HAP-1 (cell line): ENCODE measurements around the gene DNAH3.
"Not testable (repeated sequence)": the region's sequence is repeated elsewhere in the genome, so short reads cannot be mapped to it uniquely, and the experiment has no call there.

Experiments used
- DNase-seq, 2 experiments: peaks; one replicate each; pipeline ENCODE4 v3.0.0-alpha.2; 2016 to 2020; ENCODE audit warnings: low spot score in 2 of 2
- H3K27me3 ChIP-seq: fragments of 250-450 bp; sonication (Bioruptor Pico); 2 replicates; pipeline ENCODE4 v1.5.1; 2020; ENCODE audit warnings: low read depth, mild to moderate bottlenecking, moderate library complexity
- H3K36me3 ChIP-seq: fragments of 250-450 bp; sonication (Bioruptor Pico); replicated peaks from 2 replicates; pipeline ENCODE4 v1.5.1; 2020; ENCODE audit warnings: mild to moderate bottlenecking
- H3K4me1 ChIP-seq: fragments of 250-450 bp; sonication (Bioruptor Pico); 2 replicates; pipeline ENCODE4 v1.5.1; 2020; ENCODE audit warnings: mild to moderate bottlenecking
- H3K4me3 ChIP-seq: fragments of 250-450 bp; sonication (Bioruptor Pico); 2 replicates; pipeline ENCODE4 v1.5.1; 2020; ENCODE audit warnings: mild to moderate bottlenecking, moderate library complexity
- H3K9me3 ChIP-seq: fragments of 250-450 bp; sonication (Bioruptor Pico); 2 replicates; pipeline ENCODE4 v1.5.1; 2020; ENCODE audit warnings: mild to moderate bottlenecking, moderate library complexity
- in situ Hi-C: fragments of 300-500 bp; cut with MboI; formaldehyde crosslinking; loops from 3 replicates; pipeline ENCODE4 v1.14.3; 2020; ENCODE audit warnings: low sequenced_read_pairs, inconsistent platforms, mixed read lengths

Gene DNAH3

GRCh38 chr16:21130811-21131210, 19.8 kb downstream of the DNAH3 start:
- in situ Hi-C loops = loop anchor here (25.0 kb wide), 1 partner anchor 1206 kb away; no protein-coding TSS in a partner anchor
- H3K4me1 ChIP-seq = no peaks in the 10 kb centered on the region
- H3K4me3 ChIP-seq = no peak overlapping the region
- DNase-seq = peak; percentile 13 to 14
- H3K36me3 ChIP-seq = no peaks in the 10 kb centered on the region
- H3K27me3 ChIP-seq = no peaks in the 10 kb centered on the region
- H3K9me3 ChIP-seq = no peaks in the 10 kb centered on the region

- no peak for DNase-seq
- in situ Hi-C loops = loop anchor here (25.0 kb wide), 1 partner anchor 1208 kb away; no protein-coding TSS in a partner anchor
- H3K27me3 ChIP-seq = no peaks in the 10 kb centered on the region
Observed at GRCh38 chr16:21128991-21129390, 21.7 kb downstream of the DNAH3 start.

GRCh38 chr16:21126518-21126917, 24.1 kb downstream of the DNAH3 start:
- Histone ChIP-seq H3K4me3 (no peak overlapping the region), H3K9me3 (no peaks in the 10 kb centered on the region), H3K27me3 (no peaks in the 10 kb centered on the region), H3K4me1 (no peaks in the 10 kb centered on the region), H3K36me3 (no peaks in the 10 kb centered on the region)
- in situ Hi-C loops = loop anchor here (25.0 kb wide), 1 partner anchor 1211 kb away; no protein-coding TSS in a partner anchor
- DNase-seq = no peak

More at GRCh38 chr16:21128991-21129390, 21.7 kb downstream of the DNAH3 start:
- no peak overlapping the region for H3K4me3 ChIP-seq
- no peaks in the 10 kb centered on the region for H3K36me3 ChIP-seq
- H3K9me3 ChIP-seq = no peaks in the 10 kb centered on the region
- H3K4me1 ChIP-seq = no peaks in the 10 kb centered on the region

GRCh38 chr16:21125191-21125590, 25.5 kb downstream of the DNAH3 start:
- Histone ChIP-seq H3K9me3 (no peaks in the 10 kb centered on the region), H3K27me3 (no peaks in the 10 kb centered on the region), H3K4me3 (no peak overlapping the region), H3K36me3 (no peaks in the 10 kb centered on the region), H3K4me1 (no peaks in the 10 kb centered on the region)
- DNase-seq = no peak
- in situ Hi-C loops = loop anchor here (25.0 kb wide), 1 partner anchor 1212 kb away; no protein-coding TSS in a partner anchor

GRCh38 chr16:21120976-21121520, 29.6 kb downstream of the DNAH3 start:
- in situ Hi-C loops = no loop called here
- DNase-seq = no peak

GRCh38 chr16:21117567-21117966, 33.1 kb downstream of the DNAH3 start:
- Histone ChIP-seq H3K36me3 (no peaks in the 10 kb centered on the region), H3K4me3 (no peak overlapping the region), H3K9me3 (no peaks in the 10 kb centered on the region), H3K4me1 (no peaks in the 10 kb centered on the region), H3K27me3 (no peaks in the 10 kb centered on the region)
- in situ Hi-C loops = no loop called here
- DNase-seq = no peak

More at GRCh38 chr16:21120976-21121520, 29.6 kb downstream of the DNAH3 start:
- no peaks in the 10 kb centered on the region for H3K4me1 ChIP-seq
- H3K36me3 ChIP-seq = no peaks in the 10 kb centered on the region
- no peaks in the 10 kb centered on the region for H3K9me3 ChIP-seq
- H3K4me3 ChIP-seq = no peak overlapping the region
- H3K27me3 ChIP-seq = no peaks in the 10 kb centered on the region

GRCh38 chr16:21116148-21116693, 34.4 kb downstream of the DNAH3 start:
- H3K36me3 ChIP-seq = no peaks in the 10 kb centered on the region
- in situ Hi-C loops = no loop called here
- peak in 1 of 2 experiments; percentile 28 for DNase-seq
- no peaks in the 10 kb centered on the region for H3K27me3 ChIP-seq
- no peak overlapping the region for H3K4me3 ChIP-seq
- no peaks in the 10 kb centered on the region for H3K4me1 ChIP-seq
- no peaks in the 10 kb centered on the region for H3K9me3 ChIP-seq

GRCh38 chr16:21115551-21115950, 35.1 kb downstream of the DNAH3 start:
- H3K4me1 ChIP-seq, H3K27me3 ChIP-seq, H3K36me3 ChIP-seq, H3K9me3 ChIP-seq, DNase-seq, in situ Hi-C loops, H3K4me3 ChIP-seq: not testable (repeated sequence)

- H3K4me3 ChIP-seq = no peak overlapping the region
- no peaks in the 10 kb centered on the region for H3K4me1 ChIP-seq
- no peaks in the 10 kb centered on the region for H3K36me3 ChIP-seq
- no peak for DNase-seq
- in situ Hi-C loops = no loop called here
- H3K9me3 ChIP-seq = no peaks in the 10 kb centered on the region
- peaks cover 4% of the 10 kb centered on the region; the same call in 1 of the 2 replicates for H3K27me3 ChIP-seq
Observed at GRCh38 chr16:21103941-21104860, 46.4 kb downstream of the DNAH3 start.

GRCh38 chr16:21101631-21102420, 48.8 kb downstream of the DNAH3 start:
- Histone ChIP-seq H3K36me3 (no peaks in the 10 kb centered on the region), H3K4me3 (no peak overlapping the region), H3K9me3 (no peaks in the 10 kb centered on the region), H3K27me3 (peaks cover 4% of the 10 kb centered on the region; the same call in 1 of the 2 replicates), H3K4me1 (no peaks in the 10 kb centered on the region)
- peak in 1 of 2 experiments; percentile 47 for DNase-seq
- in situ Hi-C loops = no loop called here

- DNase-seq = no peak
- Histone ChIP-seq H3K4me3 (no peak overlapping the region), H3K36me3 (no peaks in the 10 kb centered on the region), H3K9me3 (no peaks in the 10 kb centered on the region), H3K27me3 (peaks cover 4% of the 10 kb centered on the region; the same call in 1 of the 2 replicates), H3K4me1 (no peaks in the 10 kb centered on the region)
- in situ Hi-C loops = no loop called here
Observed at GRCh38 chr16:21100447-21100846, 50.2 kb downstream of the DNAH3 start.

- H3K9me3 ChIP-seq = no peaks in the 10 kb centered on the region
- no peak for DNase-seq
- no peak overlapping the region for H3K4me3 ChIP-seq
- H3K27me3 ChIP-seq = peaks cover 3% of the 10 kb centered on the region; the same call in 1 of the 2 replicates
- H3K4me1 ChIP-seq = no peaks in the 10 kb centered on the region
- in situ Hi-C loops = no loop called here
- H3K36me3 ChIP-seq = no peaks in the 10 kb centered on the region
Observed at GRCh38 chr16:21097151-21097550, 53.5 kb downstream of the DNAH3 start.

GRCh38 chr16:21094719-21095118, 55.9 kb downstream of the DNAH3 start:
- H3K4me3 ChIP-seq, H3K27me3 ChIP-seq, H3K4me1 ChIP-seq, DNase-seq, H3K9me3 ChIP-seq, H3K36me3 ChIP-seq, in situ Hi-C loops: not testable (repeated sequence)
